Activated CD4-positive, CD25-positive, alpha-beta regulatory T cell (primary cell): ENCODE measurements around the gene CC2D1A.
A peak's percentile ranks its signal among the peaks of the same experiment; 100 is the strongest.

ENCODE experiments used
- DNase-seq, 4 experiments: peaks; one replicate each; lab custom pipeline; 2025; lab: John Stamatoyannopoulos, UW

CC2D1A gene

DNA sequence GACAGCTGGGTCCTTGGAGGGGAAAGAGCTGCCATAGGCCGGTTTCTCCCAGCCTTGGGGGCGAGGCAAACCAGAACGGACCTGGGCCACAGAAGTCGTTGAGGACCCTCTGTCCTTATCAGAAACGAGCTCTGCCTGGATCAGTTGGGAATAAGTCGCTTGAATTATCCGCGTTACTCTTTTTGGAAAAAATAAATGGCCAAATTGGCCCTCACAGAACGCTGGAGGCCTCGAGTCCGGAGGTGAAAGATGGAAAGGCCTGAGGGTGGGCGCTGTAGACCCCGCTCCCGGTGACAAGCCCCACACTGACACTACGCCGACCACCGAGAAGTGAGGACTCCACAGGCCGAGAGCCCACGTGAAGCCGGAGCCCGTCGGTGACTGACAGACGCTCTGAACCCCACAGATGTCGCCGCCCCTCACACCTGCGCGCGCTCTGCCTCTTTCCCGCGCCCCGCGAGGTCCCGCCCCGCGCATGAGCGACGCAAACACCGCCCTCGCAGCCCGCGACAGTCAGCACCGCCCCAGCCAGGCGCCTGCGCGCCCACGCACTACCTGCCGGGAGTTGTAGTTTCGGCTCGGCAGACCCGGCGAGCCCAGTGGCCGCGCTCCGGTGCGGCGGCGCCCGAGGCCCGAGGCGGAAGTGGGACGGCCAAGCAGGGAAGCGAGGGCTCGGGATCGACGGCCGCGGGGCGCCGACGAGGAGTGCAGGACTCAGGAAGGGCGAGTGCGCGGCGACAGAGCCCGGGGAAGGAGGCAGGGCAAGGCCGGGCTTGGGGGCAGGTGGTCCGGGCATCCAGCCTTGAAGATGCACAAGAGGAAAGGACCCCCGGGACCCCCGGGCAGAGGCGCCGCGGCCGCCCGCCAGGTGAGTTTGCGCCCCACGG lies at the start of gene CC2D1A, which contains the start of gene BRME1:
TSS of gene CC2D1A (plus strand) at position 568 of the 887 bp plus-strand sequence. CDS start at position 809, 241 bp downstream.
TSS of gene BRME1 (minus strand) at position 484 of the 887 bp plus-strand sequence. CDS start 1,225 bp downstream, outside the sequence.
- DNase-seq: peak; percentile 88 to 93 (median 90)

DNA sequence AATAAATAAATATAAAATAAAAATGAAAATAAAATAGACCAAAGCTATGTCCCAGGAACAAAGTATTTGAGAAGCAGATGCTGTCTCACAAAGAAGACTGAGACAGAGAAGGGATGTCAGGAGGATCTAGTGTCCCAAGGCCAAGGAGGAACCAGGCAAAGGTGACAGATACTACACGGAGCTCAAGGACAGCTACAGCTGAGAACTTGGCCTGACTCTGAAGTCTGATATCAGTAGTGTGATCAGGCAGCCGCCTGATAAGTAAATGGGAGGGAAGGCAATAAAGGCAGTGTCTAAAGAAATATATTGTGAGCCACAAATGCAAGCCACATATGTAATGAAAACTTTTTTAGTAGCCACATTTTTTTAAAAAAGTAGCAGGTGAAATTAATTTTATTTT lies 49.5 kb upstream of the CC2D1A start:
- no peak for DNase-seq

DNA sequence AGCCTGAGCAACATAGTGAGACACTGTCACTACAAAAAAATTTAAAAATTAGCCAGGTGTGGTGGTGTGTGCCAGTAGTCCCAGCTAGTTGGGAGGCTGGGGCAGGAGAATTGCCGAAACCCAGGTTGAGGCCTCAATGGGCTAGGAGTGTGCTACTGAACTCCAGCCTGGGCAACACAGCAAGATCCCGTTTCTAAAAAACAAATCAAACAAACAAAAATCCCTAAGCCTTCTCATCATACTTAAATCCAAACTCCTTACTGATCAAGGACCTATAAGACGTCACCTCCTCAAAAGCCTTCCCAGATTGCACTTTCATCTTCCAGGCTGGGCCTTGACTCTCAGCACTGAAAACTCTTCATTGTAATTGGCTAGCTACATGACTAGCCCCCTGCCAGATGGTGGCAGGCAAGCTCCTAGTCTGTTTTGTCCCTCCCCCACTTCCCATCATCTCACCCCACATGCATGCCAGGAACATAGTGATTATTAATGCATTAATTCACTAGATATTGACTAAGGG lies 46.6 kb upstream of the CC2D1A start:
- DNase-seq: no peak

DNA sequence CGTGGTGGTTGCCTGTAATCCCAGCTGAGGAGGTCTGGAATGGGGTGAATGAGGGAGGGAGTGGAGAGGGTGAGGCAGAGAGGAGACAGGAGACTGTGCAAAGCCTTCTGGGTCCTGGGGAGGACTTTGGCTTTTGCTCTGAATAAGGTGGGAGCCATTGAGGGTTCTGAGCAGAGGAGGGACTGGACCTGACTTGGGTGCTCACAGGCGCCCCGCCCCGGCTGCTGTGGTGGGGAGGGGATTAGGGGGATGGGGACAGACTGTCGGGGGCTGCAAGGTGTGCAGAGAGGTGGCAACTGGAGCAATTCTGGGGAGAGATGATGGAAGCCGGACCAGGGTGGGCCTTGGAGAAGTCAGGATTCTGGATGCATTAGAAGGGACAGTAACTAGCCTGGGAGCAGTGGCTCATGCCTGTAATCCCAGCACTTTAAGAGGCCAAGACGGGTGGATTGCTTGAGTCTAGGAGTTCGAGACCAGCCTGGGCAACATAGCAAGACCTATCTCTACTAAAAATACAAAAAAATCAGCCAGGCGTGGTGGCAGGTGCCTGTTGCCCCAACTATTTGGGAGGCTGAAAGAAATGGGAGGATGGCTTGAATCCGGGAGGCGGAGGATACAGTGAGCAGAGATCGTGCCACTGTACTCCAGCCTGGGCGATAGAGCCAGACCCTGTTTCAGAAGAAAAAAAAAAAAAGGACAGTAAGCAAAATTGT lies 45.2 kb upstream of the CC2D1A start:
- DNase-seq: no peak

DNA sequence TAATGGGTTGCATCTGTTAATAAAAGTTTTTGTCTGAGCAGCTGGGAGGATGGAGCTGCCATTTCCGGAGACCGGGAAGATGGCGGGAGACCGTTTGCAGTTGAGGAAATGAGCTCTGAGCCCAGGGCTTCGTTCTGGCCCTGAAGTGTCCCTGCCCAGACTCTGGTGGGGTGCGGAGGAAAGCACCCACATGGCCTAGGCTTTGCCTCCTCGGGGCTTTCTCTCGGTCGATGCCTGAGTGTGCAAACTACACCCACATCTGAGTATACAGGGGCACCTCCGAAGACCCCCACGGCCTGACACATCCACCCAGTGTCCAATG lies 44.6 kb upstream of the CC2D1A start:
- DNase-seq: no peak

DNA sequence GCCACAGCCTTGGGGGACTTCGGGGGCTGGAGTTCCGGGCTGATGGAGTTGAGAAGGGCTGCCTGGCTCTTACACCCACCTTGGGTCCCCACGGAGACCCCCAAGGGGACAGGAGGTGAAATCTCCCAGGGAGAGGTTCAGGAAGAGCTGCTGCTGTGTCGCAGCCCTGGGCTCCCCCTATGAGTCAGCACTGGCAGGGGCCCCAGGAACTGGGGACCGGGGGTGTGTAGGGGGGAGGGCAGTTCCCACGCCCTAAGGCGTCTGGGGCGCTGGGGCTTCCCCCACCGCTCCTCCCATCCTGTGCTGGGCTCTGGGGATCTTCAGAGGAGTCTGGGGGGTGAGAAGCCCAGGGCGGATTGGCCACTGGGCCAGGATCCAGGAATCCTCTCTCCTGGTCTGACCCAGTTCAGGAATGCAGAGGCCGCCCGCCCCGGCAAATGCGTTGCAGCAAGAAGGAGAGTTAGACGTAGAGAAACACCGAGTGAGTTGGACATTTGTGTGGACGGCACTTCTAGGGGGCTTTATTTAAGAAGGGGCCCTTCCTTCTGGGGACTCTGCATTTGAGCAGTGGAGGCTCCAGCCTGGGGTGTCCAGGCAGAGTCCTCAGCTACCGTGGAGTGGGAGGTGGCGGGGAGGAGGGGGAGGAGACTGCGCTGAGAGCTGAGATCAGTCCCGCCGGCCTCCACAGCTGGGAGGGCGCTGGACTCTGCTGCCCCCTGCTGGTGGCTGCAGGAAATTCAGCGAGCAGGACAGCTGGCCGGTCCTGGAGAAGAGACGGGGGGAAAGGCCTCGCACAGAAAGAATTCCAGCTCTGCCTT lies 44.1 kb upstream of the CC2D1A start:
- DNase-seq: peak; percentile 78 to 85 (median 81)

DNA sequence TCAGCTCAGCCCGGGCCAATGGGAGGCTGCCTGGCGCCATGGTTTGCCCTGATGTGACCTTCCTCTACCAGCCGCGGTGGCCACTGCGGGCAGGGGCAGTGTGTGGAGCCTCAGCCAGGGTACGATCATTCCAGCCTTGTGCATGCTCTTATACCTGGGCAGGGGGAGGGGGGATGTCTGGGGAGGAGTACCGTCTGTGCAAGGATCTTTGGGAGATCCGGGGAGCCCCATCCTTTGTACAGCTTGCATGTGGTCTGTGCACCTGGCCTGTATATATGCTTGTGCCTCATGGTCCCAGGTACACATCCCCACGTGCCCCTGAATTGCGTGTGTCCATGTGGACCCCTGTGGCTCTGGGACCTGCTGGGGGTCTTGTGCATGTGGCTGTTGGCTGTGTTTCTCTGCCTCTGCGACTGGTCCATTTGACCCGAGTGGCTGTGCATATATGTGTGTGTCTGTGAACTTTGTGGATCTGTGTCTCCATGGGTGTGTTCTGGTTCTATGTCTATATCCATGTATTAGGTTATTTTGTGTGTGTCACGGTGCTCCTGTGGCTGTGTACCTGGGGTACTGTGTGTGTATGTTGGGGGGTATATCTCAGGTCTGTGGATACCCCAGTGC lies 41.8 kb upstream of the CC2D1A start:
- DNase-seq: no peak

DNA sequence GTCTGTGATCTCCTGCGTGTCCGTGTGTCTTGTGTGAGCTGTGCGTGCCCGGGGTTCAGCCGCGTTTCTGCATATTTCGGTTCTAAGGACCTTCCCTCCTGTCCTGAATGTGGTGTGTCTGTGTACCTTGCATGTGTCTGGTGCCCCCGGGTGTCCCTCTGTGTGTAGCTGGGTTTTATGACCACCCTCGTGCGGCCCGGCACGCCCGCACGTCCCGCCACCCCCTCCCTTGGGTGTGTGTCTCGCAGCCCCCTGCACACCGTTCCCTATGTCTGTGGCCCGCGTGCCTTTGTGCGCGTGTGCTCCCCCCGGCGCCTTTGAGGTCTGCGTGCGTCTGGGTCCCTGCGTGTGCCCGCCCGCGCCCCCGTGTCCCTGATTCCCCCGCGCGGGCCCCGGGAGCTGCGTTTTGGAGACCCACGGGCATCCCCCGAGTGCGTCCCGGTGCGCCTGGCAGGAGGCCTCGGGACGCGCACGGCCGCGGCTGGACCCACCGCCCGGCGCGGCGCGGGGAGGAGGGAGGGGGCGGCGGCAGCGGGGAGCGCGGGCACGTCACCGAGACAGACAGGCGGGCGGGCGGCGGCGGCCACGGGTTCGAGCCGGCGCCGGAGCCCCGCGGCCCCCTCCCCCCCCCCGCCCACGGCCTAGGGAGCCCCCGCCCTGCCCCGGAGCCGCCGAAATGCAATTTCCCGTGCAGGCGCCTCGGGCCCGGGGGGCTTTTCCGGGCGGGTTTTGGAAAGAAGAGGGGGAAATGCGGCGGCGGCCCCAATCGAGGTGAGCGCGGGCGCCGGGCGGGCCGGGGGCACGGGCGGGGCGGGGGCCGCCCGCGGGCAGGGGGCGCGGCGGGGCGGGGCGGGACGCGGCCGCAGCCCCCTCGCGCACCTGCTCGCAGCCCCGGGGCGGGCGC lies 41.1 kb upstream of the CC2D1A start:
- DNase-seq: no peak

DNA sequence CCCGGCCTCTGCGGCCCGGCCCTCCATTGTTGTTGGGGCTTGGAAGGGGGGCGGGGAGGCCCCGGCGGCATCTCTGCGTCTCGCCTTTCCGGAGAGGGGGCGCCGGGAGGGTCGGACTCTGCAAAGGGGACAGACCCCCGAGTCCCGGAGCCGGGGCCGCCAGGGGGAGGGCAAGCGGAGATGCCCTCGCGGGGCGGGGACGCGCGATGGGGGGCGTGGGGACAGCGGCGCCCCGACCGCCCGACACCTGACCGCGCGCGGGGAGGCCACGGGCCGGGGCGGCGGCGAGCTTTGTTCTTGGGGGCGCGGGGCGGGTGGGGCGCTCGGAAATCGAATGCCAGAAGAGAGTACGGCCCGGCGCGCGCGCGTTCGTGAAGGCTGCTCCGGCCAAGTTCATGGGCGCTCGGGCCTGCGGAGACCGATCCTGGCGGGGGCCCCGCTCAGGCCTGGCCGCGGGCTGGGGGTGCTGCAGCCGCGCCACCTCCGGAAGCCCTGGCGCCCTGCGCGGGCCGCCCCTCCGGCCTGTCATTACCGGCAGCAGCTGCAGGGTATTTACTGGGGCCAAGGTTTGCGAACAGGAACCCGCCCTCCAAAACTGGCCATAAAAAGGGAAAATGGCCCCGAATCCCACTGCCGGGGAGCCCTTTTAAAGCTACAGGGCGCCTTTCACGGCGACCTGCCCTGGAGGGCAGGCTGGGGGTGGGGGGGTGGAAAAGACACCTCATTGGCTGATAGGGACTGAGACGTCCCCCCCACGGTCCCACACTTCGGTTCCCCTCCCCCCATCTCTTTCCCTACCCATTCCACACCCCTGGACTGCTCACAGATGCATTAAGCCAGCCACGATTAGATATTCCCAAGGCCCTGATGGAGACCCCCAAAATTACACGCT lies 40.2 kb upstream of the CC2D1A start:
- DNase-seq: no peak

DNA sequence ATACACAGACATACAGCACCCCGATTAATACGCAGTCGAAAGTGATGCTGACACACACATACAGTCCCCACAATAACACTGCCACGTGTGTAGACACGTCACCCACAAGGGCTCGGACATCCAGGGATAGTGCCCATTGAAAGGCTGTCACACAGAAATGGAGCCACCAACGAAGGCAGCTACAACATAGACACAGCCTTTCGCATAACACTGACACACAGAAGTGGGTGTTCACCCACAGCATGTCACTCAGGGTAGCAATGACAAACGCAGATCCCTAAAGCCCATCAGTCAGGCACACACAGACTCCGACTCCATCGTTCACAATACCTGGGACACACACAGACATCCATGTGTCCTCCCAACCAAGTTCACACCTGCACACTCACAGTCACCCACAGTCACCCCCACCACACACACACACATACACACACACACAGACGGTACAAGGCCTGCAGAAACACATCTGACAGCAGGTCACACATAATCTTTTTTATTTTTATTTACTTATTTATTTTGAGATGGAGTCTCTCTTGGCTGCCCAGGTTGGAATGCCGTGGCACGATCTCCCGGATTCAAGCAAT lies 39.4 kb upstream of the CC2D1A start:
- no peak for DNase-seq

DNA sequence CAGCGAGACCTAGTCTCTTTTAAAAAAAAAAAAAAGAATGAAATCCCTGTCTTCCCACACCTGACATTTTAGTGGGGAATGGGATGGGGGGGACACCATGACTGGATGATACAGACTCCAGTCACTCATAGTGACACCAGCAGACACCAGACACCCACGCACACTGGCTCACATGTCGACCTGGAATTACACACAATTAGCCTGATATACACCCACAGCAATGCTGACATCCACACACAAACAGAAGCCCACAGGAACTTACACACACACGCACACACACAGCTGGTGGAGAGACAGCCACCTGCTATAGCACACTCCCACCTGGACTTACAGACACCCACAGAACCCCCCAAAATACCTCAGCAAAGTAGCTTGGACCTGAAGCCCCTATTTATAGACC lies 37.3 kb upstream of the CC2D1A start:
- no peak for DNase-seq

DNA sequence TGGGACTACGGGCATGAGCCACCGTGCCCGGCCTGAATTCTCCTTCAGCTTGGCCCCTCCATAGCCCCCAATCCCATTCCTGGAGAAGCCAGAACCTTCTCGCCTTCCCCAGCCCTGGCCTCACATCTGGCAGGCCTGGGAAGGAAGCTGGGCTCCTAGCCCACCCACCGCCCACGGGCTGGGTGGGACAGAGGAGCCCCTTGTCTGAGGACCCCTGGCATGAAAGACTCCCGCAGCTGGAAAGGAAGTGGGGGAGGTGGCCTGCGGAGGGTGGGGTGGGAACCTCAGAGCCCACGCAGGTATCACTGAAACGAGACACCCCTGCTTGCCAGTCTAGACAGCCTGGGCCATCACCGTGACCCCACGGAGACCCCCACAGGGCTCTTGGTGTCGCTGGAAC lies 36.7 kb upstream of the CC2D1A start:
- DNase-seq: no peak

DNA sequence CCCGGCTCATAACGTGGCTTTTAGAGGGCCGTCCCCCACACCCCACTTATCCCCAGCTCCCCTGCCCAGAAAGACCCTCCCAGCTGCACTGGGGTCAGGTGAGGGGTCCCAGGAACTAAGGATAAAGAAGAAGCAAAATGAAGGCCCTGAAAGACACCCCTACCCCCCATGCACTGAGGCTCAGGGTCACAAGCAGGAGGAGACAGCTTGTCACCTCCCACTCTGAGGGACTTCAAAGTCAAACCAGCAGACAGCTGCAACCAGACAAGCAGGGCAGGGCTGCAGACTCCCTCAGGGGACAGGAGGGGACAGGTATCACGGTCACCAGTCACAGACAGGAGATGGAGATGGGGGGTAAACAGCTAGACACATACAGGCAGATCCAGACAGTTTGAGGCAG lies 35.1 kb upstream of the CC2D1A start:
- no peak for DNase-seq

DNA sequence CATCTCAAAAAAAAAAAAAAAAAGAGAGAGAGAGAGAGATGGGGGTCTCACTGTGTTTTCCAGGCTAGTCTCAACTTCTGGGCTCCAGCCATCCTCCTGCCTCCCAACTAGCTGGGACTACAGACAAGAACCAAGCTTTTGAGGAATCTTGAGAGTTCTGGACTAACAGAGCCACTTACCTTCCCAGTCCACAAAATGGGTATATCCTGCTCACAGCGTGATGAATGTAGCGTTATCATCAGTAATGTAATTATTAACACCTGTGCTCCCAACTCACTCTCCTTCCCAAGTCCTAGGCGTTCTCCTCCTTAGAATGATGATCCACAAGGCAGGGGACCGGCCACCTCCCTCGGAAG lies 33.7 kb upstream of the CC2D1A start:
- DNase-seq: no peak

DNA sequence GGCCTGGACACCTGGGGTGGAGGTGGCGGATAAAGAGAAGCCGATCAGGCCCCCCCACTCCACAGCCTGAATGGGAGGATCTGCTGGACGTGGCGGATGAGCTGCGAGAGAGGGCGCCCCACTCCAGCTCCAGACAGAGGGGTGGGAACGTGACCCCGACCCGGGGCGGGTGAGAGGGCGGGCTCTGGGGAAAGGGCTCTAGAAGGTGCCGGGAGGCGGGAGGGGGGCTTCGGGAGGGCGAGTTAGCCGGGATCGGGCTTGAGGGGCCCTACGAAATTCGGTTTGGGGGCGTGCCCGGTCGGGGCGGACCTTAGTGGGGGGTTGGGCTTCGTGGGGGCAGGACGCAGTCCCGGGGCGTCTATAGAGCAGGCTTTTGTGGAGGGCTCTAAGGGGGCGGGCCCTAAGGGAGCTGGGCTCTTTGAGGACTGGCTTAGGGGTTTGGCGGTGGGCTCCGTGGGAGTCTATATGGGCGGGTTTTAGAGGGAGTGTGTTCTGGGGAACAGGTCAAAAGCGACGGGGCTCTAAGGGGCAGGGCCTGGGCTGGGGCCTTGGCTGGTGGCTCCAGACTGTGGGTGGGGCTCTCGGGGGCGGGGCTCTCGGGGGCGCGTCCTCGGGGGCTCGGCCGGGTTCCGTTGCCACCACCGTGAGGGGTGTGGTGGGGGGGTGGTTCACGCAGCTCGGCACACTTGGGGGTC lies 33.2 kb upstream of the CC2D1A start:
- no peak for DNase-seq

DNA sequence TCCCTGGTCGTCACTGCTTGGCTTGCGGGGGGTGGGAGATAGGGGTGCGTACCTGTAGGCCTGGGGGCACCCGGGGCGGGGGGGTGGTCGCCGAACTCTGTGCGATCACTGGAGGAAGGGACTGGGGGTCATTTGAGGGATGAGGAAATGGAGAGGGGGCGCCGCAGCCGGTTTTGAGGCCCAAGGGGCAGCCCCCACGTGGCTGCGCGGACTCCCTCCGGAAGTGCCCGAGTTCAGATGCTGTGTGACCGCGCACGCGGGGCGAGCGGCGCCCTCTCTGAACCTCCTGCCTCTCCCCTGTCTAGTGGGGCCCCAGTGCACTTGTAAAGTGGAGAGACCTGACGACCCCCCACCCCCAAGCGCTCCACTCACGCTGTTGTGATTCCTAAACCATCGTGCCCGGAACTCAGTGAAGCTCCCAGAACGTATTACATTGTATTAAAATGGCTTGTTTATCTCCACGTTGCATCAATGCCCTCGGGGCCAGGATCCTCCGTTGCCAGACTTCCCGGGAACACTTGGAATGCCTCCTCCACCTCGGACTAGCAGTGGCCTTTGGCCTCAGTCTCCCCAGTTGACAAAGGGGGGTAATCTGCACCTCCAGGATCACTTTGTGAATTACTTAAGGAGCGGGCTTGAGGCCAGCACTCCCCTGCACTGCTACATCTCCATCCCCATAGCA lies 32.0 kb upstream of the CC2D1A start:
- no peak for DNase-seq

DNA sequence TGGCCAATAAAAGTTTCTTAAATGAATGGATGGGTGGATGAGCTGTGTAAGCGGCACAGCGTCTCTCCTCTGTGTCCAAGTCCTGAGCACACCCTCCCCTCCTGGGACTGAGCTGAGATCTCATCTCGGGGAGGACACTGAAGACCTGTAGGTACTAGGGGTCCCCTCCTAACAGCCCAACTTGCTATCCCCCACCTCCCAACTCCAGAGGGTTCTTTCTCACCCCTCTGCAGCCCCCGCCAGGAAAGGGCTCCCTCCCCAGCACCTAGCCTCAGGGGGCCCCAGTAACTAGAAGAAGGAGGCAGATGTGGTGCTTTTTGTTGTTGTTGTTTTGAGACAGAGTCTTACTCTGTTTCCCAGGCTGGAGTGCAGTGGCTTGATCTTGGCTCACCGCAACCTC lies 30.2 kb upstream of the CC2D1A start:
- DNase-seq: no peak

DNA sequence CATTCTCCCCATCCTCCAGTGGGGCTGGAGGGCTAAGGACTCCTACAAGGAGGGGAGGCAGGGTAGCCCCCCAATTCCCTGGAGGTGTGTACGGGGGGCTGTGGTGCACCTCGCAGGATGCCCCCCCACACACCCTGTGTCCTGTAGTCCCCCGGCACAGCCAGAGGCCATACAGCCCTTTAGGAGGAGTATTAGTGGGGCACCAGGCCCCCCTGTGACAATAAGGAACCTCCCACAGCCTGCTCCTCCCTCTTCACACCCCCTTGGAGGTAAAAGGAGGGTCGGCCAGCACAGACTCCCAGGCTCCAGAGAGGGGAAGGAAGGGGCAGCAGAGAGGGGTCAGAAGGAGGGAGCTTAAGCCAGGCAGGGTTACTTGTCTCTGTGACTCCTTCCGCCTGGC lies 29.2 kb upstream of the CC2D1A start, which contains the start of gene NANOS3:
TSS of gene NANOS3 (plus strand) at position 301 of the 400 bp plus-strand sequence. CDS start 115 bp downstream, outside the sequence.
- no peak for DNase-seq
